HG03432 (cell line): ENCODE data around the gene HLCS.

Source experiments
- ATAC-seq: cut with Tn5 transposase; IDR thresholded peaks from one replicate; pipeline ENCODE4 v1.9.1; 2021; ENCODE audit warnings: mild to moderate bottlenecking, moderate library complexity; ENCODE audit not compliant: unreplicated experiment

HLCS gene

GRCh38 chr21:36785615-36786014, 180.9 kb downstream of the HLCS start:
- no peak for ATAC-seq

DNA sequence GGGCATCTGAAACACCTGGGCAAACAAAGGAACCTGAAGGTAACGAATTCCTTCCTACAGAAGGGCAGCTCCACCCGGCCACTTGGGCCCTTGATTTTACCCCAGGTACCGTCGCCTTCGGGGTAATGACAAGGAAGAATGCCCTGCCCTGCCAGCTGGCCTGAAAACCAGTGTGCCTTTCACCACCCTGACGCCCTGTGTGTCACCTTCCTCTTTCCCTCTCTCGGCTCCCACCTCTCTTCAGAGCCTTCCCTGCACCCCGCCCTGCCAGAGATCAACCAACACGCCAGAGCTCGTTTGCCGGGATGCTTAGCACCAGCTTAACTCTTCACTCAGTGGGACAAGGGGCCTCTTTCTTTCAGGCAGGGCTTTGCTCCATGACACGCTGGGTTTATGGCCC, 181.5 kb downstream of the HLCS start:
- ATAC-seq: no peak

GRCh38 chr21:36783612-36784374, 182.7 kb downstream of the HLCS start:
- no peak for ATAC-seq

GRCh38 chr21:36780861-36781260, 185.6 kb downstream of the HLCS start:
- no peak for ATAC-seq

DNA sequence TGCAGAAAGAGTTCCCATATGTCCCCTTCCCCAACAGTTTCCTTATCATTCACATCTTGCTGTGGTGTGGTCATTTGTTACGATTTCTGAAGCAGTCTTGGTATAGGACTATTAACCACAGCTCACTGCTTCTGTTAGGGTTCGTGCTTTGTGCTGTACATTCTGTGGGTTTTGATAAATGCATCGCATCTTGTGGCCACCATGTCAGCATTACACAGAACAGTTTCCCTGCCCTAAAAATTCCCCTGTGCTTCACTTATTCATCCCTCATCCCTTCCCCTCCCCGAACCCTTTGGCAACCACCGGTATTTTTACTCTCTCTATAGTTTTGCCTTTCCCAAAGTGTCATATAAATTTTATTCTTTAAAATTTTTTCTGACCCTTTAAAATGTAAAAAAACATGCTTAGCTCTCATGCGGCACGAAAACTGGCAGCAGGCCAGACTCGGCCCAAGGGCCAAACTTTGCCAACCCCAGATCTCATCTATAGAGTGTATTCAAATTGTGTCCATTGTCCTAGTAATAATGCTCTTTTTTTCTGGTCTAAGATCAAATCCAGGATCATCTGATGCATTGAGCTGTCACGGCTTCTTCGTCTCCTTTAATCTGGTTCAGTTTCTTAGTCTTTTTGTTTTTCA, 189.4 kb downstream of the HLCS start:
- ATAC-seq: no peak

DNA sequence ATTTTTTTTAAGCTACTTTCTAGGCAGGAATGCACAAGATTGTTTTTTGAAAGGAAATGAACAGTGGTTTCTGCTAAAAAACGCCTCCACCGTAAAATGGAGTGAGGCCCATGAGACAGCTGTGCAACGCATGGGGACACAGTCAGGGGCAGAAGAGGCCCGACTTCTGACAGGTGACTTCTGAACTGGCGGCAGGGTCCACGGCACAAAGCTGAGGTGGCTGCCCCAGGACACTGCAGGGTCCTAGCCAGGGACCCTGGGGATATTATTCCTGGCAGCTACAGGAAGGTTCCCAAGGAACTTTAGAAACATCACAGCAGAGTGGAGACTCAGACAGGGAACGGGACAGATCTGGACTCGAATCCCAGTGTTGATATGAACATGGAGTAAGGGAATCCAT, 192.5 kb downstream of the HLCS start:
- ATAC-seq: no peak

- ATAC-seq: no peak
Measured at GRCh38 chr21:36773117-36773516, 193.4 kb downstream of the HLCS start.

DNA sequence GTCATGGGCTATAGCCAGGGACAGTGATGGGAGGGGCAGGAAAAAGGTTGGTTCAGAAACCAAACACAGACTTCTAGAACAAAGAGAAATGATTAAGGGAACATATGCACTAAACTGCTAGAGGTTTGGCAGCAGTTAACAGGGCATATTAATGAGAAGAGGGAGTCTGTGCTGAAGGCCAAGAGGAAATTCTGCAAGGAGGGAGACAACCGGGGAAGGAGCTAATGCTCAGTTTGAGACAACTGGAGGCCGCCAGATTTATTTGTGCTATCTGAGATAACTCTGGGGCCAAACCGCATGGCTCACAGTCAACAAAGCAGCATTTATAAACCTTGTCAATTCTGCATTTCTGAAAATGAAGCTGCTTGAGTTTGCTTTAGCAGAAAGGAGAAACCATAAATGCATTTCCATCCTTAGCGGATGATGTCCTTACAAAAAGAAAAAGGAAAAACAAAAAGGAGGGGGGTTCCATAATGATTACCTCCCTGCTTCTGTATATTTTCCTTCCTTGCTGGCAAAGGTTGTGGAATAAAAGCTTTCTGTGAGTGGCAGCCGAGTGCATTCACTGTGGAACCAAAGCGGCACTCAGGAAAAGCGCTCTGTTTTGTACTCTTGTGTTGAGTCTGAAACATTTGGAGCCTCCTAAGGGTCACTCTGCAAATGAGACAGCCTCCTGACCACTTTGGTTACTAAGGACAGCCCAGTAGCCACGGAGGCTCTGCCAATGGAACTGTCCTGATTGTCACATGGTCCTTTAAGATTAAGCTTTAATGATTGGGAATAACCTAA, 197.2 kb downstream of the HLCS start:
- no peak for ATAC-seq

- no peak for ATAC-seq
Measured at GRCh38 chr21:36768496-36768895, 198.0 kb downstream of the HLCS start.

GRCh38 chr21:36767096-36767495, 199.4 kb downstream of the HLCS start:
- ATAC-seq: no peak

GRCh38 chr21:36766511-36766910, 200.0 kb downstream of the HLCS start:
- no peak for ATAC-seq

GRCh38 chr21:36765229-36765628, 201.2 kb downstream of the HLCS start:
- ATAC-seq: no peak

- no peak for ATAC-seq
Measured at GRCh38 chr21:36763305-36763704, 203.2 kb downstream of the HLCS start.

- no peak for ATAC-seq
Measured at GRCh38 chr21:36762642-36763041, 203.8 kb downstream of the HLCS start.

DNA sequence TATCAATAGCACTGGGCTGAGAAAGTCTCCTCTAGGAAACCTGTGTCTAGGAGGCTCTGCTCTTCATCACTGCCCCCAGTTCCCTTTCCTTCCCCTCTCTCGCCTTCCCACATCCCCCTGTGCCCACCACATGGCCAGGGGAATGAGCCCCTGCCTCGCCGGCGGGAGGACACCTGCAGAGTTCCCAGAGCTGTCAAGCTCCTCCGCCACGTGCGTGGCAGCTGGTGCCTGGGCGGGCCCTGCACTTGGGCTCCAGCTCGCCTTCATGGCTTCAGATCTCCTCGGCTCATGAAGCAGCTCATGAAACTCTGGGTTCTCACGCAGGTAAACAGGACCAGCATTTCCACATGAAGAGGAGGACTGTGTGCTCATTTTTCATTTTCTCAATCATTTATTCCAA, 204.8 kb downstream of the HLCS start:
- no peak for ATAC-seq

DNA sequence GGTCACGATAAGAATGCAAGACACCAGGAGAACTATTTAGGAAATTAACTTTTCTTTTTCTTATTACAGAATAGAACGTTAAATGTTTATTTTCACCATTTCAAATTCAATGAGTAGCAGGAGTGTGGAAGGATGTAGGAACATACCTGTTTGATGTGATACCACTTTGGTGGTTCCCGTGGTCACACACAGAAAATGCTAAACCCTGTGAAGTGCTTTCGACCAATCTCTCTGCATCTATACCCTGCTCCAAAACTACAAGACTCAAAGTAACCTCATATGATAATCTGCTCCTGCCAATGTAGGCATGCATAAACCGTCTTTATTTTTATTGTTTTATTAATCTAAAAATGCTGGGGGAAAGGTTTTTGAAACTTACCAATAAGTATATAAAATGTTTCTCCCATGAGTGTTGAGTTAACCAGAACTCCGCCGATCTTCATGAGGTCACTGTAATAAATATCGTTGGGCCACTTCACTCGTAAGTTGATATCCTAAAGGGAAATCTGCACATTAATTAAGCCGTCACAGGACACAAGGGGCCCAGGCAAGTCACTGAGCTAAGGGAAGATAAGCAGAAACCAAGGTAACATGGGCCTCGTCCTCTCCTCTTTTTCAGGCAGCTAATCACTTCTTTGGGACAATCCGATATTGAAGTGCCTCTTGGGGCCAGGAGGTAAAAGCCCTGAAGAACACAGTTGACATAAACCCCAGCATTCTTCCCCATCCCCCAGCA, 207.0 kb downstream of the HLCS start:
- ATAC-seq: no peak

- ATAC-seq: no peak
Measured at GRCh38 chr21:36757196-36757595, 209.3 kb downstream of the HLCS start.

DNA sequence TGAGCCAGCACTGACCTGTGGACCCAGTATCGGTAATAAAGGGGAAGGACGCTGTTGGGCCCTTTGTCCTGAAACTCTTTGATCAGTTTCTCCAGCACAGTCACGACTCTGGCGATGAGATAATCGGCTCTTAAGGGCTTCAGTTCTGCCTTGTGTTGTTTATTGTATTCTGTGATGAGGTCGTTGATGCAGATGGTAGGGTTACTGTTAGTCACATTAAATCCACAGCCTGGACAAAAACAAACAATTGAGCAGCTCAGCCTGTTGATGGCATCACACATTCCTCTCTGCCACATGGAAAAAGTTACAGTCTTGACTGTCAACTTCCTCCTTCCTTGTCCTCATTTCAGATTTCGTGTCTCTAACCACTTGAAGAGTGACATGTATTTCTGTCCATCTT, 209.9 kb downstream of the HLCS start:
- ATAC-seq: no peak

DNA sequence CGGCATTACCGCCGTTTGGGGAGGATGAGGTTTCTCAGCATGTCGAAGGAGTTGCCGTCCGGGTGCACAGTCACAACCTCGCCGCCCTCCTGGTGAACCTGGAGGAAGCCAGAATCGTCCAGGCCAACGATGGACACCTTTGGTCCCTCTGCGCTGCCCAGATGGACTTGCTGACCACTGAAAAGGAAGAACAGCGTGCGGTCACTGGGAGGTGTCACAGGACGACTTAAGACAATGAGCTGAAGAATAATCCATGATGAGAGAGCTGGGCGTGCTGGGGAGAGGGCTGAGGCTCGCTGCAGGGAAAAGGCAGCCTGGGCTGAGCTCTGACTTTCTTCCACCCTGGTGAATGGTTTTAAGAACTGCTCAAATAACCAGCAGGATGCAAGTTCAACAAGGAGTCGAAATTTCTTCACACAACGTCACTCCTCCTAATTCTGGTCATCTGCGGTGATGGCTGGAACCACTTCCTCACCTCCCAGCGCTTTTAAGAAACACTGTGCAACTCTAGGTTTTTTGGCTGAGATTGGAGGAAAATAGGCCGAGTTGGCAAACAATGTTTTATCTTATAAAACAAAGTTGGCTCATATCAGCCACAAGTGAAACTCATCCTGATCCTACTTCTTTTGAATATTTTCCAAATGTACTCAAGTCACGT, 212.1 kb downstream of the HLCS start:
- no peak for ATAC-seq

DNA sequence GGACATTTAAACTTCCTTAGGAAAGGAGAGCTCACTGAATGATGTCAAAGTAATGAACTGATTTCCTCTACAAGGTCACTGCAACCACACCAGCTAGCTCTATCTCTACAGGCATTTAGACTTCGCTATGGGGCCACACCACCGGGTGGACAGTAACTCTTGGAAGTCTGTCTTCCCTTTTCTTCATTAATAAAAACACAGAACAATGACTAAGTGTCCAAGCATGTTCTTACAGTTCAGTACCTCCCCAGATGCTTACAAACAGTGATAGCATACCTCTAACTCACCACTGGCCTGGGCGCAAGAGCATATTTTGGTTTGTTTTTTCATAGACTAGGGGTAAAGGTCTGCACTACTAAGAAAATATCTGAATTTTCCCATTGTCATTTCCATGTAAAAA, 212.9 kb downstream of the HLCS start:
- ATAC-seq: no peak

GRCh38 chr21:36751383-36751782, 215.1 kb downstream of the HLCS start:
- ATAC-seq: no peak
